Measurements from ENCODE around the gene ARL6IP1.
"Not testable (repeated sequence)": the region's sequence is repeated elsewhere in the genome, so short reads cannot be mapped to it uniquely, and the experiment has no call there.

ARL6IP1 gene

GRCh38 chr16:18757960-18758660 is 43.2 kb downstream of the ARL6IP1 start:
- not testable (repeated sequence) for DNase-seq

- DNase-seq = not testable (repeated sequence)
Measured at GRCh38 chr16:18756639-18757038, 44.7 kb downstream of the ARL6IP1 start.

GRCh38 chr16:18742870-18743269 is 58.5 kb downstream of the ARL6IP1 start:
- DNase-seq = not testable (repeated sequence)
